GM10248 (cell line): ENCODE results near the gene TRERF1.
"Not testable (repeated sequence)": the region's sequence is repeated elsewhere in the genome, so short reads cannot be mapped to it uniquely, and the experiment has no call there.

ENCODE experiments used
- CTCF ChIA-PET: fragments of 300-600 bp; sonication (Branson Sonifier 250); formaldehyde crosslinking; extraction: SDS; loops from one replicate; lab custom pipeline; 2021; ENCODE audit warnings: antibody characterized with exemption; lab: Yijun Ruan, JAX
- POLR2A ChIA-PET: fragments of 350-650 bp; sonication (Branson Sonifier 250); formaldehyde crosslinking; extraction: SDS; loops from one replicate; lab custom pipeline; 2020; ENCODE audit warnings: antibody characterized with exemption; lab: Yijun Ruan, JAX
- DNase-seq: peaks from one replicate; pipeline ENCODE4 v3.0.0; 2012; ENCODE audit errors: extremely low spot score
- CTCF ChIP-seq: IDR thresholded peaks from 2 replicates; pipeline ENCODE4 v1.5.1; 2012; ENCODE audit warnings: mild to moderate bottlenecking, low read depth; ENCODE audit errors: extremely low read depth, missing control alignments, control extremely low read depth

Gene TRERF1

DNA sequence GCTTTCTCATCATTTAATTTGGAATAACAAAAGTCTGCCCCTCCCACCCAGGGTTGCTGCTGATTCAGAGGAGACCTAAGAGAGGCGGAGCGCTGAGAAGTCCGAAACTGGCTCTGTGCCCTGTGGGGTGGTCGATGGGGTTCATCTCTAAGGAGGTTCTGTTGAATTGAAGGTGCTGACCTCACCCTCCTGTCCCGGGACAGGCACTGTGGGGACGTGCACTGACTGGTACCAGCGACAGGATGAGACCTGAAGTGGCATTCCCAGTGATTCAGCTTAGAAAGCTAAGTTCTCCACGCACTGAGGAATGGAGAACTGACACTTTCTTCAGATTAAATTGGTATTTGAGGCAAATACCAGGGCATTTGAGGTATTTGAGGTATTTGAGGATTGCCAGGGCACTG lies 258.2 kb downstream of the TRERF1 start:
- no peak for TF ChIP-seq CTCF
- no peak for DNase-seq
- ChIA-PET CTCF (interaction anchor here (1.6 to 3.5 kb wide), 3 partner anchors 19 to 89 kb away, joined by 5 to 10 read pairs (median 6); no protein-coding TSS in a partner anchor), POLR2A (no interaction called here)

- DNase-seq, POLR2A ChIA-PET: not testable (repeated sequence)
- CTCF ChIA-PET = interaction anchor here (0.8 to 2.4 kb wide), 2 partner anchors 9 to 20 kb away, joined by 3 to 6 read pairs; no protein-coding TSS in a partner anchor
These were observed 259.3 kb downstream of the TRERF1 start for GRCh38 chr6:42192385-42192784.

DNA sequence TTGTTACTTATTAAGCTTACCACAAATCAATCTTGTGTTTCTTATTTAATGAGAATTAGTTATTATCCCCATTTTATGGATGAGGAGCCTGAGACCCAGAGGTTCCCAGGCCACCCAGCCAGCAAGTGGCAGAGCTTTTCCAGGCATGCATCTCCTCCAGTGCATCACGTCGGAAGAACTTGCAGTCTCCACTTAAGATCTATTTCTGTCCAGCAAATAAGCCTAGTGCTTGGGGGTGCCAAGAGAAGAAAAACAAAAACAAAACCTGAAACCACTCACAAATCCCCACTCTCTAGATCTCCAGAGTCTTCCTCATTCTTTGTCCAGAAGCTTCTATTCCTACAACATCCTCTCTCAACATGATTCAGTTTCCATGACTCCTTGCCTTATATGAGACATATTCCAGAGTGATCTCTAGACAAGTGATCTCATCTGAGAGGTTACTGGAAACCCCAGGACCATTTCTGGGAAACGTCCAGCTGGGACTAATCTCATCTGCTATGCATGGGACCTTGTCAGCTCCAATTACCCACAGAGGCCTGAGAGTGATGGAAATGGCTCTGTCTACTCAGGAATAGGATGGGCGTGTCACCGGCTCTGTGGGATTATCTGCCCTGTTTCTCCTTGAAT lies 261.1 kb downstream of the TRERF1 start:
- no peak for TF ChIP-seq CTCF
- POLR2A ChIA-PET = no interaction called here
- DNase-seq = no peak
- CTCF ChIA-PET = interaction anchor here (1.1 to 1.8 kb wide), 2 partner anchors 23 to 87 kb away, joined by 3 to 6 read pairs; no protein-coding TSS in a partner anchor

- POLR2A ChIA-PET = no interaction called here
- no peak for DNase-seq
- TF ChIP-seq CTCF = no peak
- CTCF ChIA-PET = interaction anchor here (1.1 to 1.9 kb wide), 6 partner anchors 21 to 359 kb away, joined by 3 to 5 read pairs (median 4); no protein-coding TSS in a partner anchor
These were observed 263.3 kb downstream of the TRERF1 start for GRCh38 chr6:42188406-42188805.

- ChIA-PET POLR2A (no interaction called here), CTCF (interaction anchor here (1.5 kb wide), 1 partner anchor 29 kb away, joined by 6 read pairs; no protein-coding TSS in a partner anchor)
- DNase-seq = no peak
- no peak for TF ChIP-seq CTCF
These were observed 266.1 kb downstream of the TRERF1 start for GRCh38 chr6:42185597-42185996.

DNA sequence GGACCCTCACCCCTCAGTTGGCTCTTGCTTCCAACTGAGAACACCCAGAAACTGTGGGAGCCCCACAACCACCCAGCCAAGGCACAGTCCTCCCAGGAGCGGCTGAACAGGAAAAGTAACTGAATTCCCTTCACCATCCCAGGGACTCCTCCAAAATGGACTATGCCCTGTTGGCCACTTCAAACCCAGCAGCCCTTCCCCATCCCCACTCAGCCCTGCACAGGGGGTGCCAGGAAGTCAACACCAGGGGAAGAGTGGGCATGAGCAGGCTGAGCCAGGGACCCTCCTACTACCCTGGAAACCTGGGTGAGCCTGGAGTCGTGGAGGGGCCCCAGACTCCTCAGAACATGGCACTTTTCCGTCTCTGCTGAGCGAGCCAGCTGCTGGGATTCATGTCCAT lies 267.3 kb downstream of the TRERF1 start:
- no peak for DNase-seq
- CTCF ChIA-PET = no interaction called here
- POLR2A ChIA-PET = interaction anchor here (0.5 kb wide), 1 partner anchor 40 kb away, joined by 3 read pairs; no protein-coding TSS in a partner anchor
- no peak for TF ChIP-seq CTCF

GRCh38 chr6:42182101-42182500 lies 269.6 kb downstream of the TRERF1 start:
- TF ChIP-seq CTCF = no peak
- ChIA-PET POLR2A (no interaction called here), CTCF (no interaction called here)
- no peak for DNase-seq
